Hypothalamus (tissue), 51 donors: Measurements from ENCODE around the gene SMCP.

Experiments
- DNase-seq, 51 donors: peaks; one replicate each; lab custom pipeline; 2025; lab: John Stamatoyannopoulos, UW

The SMCP gene

DNA sequence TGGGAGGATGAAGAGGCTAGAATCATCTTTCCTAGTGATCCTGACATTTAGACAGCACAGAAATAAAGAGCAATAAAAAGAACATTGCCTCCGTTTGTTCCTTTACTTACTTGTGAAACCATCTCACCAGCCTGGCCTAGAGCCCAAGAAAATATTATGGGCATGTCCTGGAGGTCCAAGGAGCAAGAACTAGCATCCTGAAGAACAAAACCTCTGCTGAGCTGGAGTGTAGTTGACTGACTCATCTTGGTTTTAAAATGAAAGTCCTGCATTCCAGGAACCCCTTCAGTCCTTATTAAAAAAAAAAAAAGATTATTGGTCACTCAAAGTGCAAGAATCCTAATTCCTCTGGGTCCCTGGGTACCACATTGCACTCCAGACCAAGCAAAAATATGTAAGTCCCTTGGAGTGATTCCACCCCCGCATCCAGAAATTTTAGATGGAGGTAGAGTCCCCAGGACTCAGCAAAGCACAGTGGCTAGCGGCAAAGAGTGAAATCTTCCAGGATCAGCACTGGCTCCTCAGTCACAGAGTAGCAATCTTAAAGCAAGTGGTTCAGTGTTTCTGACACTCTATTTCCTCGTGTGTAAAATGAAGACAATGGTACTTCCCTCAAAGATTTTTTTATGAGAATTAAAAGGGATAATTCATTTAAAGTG lies 7.0 kb downstream of the SMCP start:
- no peak for DNase-seq

DNA sequence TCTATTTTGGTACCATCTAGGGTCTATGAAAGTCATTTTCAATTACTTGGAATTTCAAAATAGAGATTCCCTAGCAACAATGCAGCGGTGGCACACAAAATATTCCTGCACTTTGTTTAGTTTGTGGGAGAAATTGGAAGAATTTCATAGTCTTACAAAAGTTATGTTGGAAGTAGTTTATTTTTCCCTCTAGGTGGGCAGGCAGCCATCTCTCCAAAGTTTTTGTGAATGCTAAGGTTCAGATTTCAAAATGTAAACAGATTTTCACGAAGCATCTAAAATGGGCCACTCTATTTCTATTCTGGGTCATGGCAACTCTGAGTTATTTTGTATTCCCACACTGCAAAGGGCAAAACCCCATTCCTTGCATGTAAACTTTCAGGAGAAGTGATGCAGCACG lies 8.0 kb downstream of the SMCP start:
- no peak for DNase-seq

- no peak for DNase-seq
These were observed 8.8 kb downstream of the SMCP start for GRCh38 chr1:152886758-152887409.

DNA sequence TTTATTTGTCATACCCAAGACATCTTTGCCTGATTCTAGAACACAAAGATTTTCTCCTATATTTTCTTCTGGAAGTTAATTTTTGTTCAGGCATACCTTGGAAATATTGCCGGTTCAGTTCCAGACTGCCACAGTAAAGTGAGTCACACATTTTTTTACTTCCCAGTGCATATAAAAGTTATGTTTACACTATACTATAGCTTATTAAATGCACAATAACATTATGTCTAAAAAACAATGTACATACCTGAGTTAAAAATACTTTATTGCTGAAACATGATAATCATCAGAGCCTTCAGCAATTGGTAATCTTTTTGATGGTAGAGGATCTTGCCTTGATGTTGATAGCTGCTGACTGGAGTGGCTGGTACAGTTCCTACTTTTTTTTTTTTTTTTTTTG lies 10.0 kb downstream of the SMCP start:
- DNase-seq, result no peak

- DNase-seq, result no peak
These were observed 20.9 kb downstream of the SMCP start for GRCh38 chr1:152899027-152899426.

DNA sequence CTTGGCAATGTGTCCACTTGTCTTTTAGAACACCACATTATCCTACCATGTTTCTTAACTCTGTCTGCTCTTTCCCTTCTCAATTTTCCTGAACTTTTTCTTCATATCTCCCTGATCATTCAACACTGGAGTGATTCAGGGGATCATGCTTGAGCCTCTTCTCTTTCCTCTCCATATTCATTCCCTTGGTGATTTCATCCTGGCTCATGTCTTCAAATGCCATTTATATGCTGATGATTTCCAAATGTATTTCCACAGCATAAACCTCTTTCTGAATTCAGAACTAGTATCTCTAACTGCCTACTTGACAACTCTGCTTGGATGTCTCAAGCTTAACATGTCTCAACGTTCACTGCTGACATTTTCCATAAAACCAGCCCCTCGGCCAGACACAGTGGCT lies 21.8 kb downstream of the SMCP start:
- DNase-seq, result no peak

DNA sequence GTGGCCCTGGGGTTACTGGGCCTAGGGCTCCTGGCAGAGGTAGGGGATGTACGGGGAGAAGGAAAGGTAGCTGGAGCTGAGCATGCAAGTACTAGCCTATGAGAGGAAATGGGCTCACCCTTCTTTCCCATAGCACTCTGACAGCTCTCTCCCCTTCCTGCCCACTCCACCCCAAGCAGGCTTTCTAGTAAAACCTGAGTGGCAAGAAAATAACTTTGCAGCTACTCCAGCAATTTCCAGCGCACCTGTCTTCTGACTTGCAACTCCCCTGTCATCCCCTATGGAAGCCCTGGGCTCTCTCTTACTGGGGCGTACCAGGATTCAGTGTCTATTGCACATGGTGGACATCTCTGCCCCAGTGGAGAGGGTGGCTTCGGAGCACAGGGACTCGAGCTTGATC lies 23.5 kb downstream of the SMCP start:
- no peak for DNase-seq

DNA sequence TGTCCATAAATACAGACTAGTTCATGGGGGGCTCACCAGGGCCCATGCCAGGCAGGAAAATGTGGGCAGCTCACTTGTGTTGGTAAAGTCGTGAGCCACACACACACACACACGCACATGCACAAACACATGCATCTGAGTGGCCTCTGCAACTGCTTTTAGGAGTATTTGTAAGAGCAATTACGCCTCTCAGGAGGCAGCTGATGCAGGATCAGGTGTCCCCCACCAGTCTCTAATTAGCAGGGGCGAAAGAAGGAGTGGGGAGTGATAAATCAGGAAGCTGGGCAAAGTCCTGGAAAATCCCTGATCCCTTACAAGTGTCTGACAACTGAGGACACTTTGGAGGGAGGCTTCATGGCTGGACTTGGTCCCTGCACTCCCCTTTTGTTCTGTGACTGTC lies 24.5 kb downstream of the SMCP start:
- DNase-seq, result no peak

DNA sequence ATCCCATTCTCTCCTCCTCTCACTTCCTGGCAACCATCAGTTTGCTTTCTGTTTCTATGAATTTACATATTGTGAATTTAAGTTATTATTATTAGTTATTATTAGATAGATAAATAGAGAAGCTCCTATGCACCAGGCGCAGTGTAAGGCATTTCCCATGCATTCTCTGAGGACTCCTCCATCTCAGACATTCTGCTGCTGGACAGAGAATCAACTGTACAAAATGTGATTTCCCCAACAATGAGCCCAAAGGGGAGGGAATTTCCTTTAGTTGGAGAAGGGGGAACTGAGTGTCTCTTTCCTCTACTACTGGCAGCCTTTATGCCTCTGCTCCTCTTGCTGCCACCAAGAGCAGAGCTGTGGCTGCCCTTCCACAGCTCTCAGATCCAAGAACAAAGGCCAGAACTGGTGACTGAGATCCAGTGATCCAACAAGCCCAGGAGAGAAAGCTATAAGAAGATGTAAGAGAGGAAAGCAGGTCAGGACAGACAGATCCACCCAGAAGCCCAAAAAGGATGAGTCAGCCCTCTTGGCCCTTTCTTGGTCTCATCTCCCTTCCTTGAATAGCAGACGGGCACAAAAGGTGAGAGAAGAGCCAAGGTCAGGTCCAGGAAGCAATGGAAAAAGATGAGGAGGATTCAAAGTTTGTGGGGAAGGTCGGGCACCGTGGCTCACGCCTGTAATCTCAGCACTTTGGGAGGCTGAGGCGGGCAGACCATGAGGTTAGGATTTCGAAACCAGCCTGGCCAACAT lies 26.7 kb downstream of the SMCP start:
- DNase-seq, result no peak

GRCh38 chr1:152906023-152906565 lies 28.0 kb downstream of the SMCP start:
- DNase-seq, result no peak

- DNase-seq, result no peak
These were observed 29.8 kb downstream of the SMCP start, which contains the start of gene IVL for GRCh38 chr1:152907686-152908601. Gene IVL (plus strand): TSS chr1:152908546. CDS start chr1:152909798, 1,252 bp downstream.

GRCh38 chr1:152909206-152909605 lies 31.1 kb downstream of the SMCP start:
- DNase-seq, result no peak

DNA sequence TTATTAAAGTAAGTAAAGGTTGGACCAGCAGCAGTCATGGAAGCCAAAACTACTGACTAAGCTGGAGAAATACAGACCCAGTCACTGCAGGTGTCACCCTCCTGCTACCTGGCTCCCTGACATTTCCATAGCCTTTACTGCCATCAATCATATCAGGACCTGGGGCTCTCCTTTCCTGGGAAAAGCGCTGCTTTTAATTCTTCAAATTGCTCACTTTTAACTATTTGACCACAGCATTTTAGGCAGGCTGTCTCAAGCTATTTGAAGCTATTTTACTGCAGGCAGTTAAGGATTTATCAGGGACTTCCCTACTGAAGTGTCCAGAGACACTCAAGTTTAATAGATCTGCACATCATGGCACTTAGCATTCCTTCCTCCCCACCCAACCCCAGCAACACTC lies 34.3 kb downstream of the SMCP start:
- no peak for DNase-seq

DNA sequence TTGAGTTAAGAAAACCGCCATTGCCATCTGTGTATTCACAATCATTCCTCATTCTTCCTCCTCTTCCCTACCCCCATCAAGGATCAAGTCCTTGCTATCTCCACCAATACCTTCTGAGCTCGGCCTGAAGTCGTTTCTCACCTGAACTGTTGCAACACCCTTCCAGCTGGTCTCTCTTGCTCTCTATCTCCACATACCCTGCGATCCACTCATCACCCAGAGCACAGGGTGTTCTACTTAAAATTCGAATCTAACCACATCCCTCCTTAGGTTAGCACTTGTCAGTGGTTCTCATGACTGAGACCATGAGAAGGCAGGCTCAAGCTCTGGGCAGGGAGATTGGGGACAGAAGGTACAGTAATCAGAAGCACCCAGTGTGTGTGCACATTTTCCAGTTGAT lies 34.8 kb downstream of the SMCP start:
- DNase-seq, result no peak

GRCh38 chr1:152917794-152918193 lies 39.7 kb downstream of the SMCP start:
- peak in 2 of 51 donors; percentile 4 to 11 for DNase-seq

DNA sequence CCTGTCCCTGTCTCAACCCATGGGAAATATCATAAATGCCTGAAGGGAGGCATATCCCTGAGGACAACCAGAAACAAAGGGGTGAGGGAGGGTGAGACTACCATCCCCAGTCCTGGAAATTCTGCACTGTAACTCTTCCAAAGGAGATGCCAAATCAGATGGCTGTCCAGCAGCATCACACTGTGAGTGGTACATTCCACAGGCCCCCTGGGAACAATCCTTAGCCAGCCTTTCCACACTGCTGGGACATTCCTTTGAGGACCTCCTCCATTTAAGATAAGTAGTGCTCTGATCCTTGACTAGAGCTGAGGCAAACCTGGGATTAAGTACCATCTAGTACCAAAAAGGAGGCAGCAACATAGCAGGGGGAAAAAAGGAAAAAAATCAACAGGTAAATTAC lies 40.9 kb downstream of the SMCP start:
- DNase-seq, result no peak

GRCh38 chr1:152924191-152924590 lies 46.1 kb downstream of the SMCP start:
- DNase-seq, result no peak

GRCh38 chr1:152926091-152926490 lies 48.0 kb downstream of the SMCP start:
- DNase-seq, result no peak

DNA sequence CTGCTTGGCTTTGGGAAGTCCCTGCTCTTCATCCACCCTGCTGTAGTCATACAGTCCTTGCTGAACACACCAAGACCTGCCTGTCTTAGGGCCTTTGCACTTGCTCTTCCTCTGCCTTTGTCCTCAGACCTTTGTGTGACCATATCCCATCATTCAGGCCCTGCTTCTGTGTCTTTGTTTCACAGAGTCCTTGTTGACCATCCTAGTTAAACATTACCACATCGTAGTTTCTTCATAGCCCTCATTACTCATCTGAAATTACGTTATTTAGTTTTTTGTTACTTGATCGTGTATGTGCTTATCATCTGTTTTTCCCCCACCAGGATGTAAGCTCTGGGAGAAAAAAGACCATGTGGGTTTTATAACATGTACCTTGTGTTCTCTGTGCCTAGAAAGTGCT lies 50.5 kb downstream of the SMCP start:
- DNase-seq, result no peak

DNA sequence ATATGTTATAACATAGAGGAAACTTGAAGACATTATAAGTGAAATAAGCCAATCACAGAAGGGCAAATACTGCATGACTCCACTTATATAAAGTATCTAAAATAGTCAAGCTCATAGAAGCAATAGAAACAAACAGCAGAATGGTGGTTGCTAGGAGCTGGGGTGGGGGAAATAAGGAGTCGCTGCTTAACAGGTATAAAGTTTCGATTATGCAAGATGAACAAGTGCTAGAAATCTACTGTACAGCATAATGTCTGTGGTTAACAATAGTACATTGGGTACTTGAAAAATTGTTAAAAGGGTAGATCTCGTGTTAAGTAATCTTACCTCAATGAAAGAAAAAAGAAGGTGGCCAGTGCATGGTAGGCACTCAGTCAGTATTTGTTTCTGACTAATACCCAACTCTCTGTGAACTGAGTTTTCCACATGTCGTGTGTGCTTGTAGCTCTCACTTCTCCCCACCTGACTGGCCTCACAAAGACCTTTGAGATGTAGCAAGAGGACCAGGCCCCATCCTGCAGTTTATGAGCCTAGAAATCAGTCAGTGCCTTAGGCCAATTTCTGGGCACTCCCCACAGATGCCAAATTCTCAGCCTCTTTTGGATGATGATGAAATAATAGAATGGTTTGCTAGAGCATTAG lies 54.2 kb downstream of the SMCP start:
- no peak for DNase-seq
